Inferior parietal cortex (tissue), 1 donor: ENCODE measurements around the gene SPATA3.

Source experiments
- DNase-seq: peaks from one replicate; pipeline ENCODE4 v3.0.0-alpha.2; 2016; ENCODE audit errors: extremely low spot score

The SPATA3 gene

DNA sequence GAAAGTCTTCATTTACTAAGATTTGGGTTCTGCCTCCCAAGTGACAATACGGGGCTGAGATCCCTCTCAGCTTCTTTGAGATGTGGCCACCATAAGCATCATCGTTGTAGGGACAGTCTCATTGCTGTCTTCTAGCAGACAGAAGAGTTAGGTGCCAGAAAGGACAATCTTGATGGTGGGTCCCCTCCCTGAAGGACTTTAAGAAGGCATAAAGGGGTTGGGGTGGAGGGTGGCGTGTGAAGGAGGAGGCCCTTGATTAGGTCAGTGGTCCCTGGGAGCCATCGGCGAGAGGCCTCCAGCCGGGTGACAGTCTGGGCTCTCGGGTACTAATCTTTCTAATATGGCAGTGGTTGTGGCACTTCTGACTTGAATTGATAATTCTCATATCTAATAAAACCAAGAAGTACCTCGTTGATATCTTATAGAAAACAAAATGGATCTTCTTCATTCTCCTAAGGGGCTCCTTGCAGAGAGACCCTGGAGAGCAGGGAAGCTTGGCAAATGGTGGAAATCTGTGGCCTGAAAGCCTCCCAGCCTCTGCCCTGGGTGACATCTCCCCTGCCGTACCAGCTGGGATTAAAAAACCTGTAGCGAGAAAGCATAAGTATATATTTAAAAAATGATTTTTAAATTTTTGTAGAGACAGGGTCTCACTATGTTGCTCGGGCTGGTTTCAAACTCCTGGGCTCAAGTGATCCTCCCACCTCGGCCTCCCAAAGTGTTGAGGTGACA, 53.5 kb downstream of the SPATA3 start:
- no peak for DNase-seq

GRCh38 chr2:231050018-231050901, 54.3 kb downstream of the SPATA3 start:
- DNase-seq: no peak

DNA sequence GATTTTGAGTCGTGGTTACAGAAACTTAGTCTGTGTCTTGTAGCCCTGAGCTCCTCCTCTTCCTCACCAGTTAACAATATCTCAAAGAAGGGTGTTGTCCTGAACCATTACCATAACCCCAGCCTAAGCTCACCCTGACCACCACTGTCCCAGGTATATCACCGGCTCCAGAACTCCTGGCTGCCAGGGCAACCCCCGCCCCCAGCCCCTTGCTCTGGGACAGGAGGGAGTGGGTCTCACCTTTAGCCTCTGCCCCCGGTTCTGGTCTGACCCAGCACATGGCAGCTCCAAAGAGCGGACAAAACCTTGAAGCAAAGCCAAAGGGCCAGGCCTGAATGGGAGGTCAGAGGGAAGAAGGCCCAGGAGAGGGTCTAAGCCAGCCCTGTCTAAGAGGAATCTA, 55.2 kb downstream of the SPATA3 start:
- DNase-seq: no peak

- peak; percentile 88 for DNase-seq
Measured at GRCh38 chr2:231052494-231053451, 56.9 kb downstream of the SPATA3 start.

DNA sequence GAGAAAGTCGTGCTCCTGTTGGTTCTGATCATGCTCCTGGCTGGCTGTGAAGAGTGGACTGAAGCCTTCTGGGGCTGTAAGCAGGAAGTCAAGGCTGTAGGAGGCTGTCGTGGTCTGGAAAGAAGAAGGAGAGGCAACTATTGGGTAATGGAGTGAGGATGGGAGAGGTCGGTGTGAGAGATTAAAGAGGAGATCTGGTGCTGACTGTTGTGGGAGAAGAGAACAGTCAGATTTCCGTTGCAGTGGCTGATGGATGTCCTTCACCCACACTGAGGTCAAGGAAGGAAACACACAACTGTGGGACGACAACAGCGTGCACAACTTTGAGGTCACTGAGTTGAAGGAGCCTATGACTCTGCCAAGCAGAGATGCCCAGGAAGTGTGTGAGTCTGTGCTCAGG, 57.9 kb downstream of the SPATA3 start:
- no peak for DNase-seq

GRCh38 chr2:231056453-231057416, 60.8 kb downstream of the SPATA3 start, which contains the start of gene PSMD1:
Gene PSMD1 (plus strand): TSS chr2:231056867. CDS start chr2:231057026, 159 bp downstream.
- peak; percentile 93 for DNase-seq

GRCh38 chr2:231057590-231057989, 61.7 kb downstream of the SPATA3 start:
- no peak for DNase-seq
